Brain microvascular endothelial cell (primary cell): ENCODE measurements around the gene LILRB3.
A peak's percentile ranks its signal among the peaks of the same experiment; 100 is the strongest.
"Not testable (repeated sequence)": the region's sequence is repeated elsewhere in the genome, so short reads cannot be mapped to it uniquely, and the experiment has no call there.

Experiments
- DNase-seq: peaks from one replicate; pipeline ENCODE4 v3.0.0-alpha.2; 2020
- H3K27ac ChIP-seq: fragments of 250-450 bp; sonication (Bioruptor Pico); 2 replicates; pipeline ENCODE4 v1.5.1; 2020; ENCODE audit warnings: mild to moderate bottlenecking, moderate library complexity
- H3K27me3 ChIP-seq: fragments of 250-450 bp; sonication (Bioruptor Pico); replicated peaks from 2 replicates; pipeline ENCODE4 v1.5.1; 2020; ENCODE audit warnings: mild to moderate bottlenecking
- H3K36me3 ChIP-seq: fragments of 250-450 bp; sonication (Bioruptor Pico); replicated peaks from 2 replicates; pipeline ENCODE4 v1.5.1; 2020; ENCODE audit warnings: mild to moderate bottlenecking
- H3K4me3 ChIP-seq: 2 replicates; pipeline ENCODE4 v1.5.1; 2011; ENCODE audit warnings: low read depth, mild to moderate bottlenecking, control low read depth, low read length, moderate library complexity
- CTCF ChIP-seq: IDR thresholded peaks from 2 replicates; pipeline ENCODE4 v1.5.1; 2011; ENCODE audit warnings: low read depth, mild to moderate bottlenecking, moderate library complexity, low read length, control low read depth, inconsistent platforms; ENCODE audit errors: missing control alignments
- in situ Hi-C: cut with HindIII; loops from 2 replicates; pipeline ENCODE4 v1.10.0; 2017; ENCODE audit warnings: low sequenced_read_pairs, low pct_ligation_motif_present

Gene LILRB3

GRCh38 chr19:54201172-54201701 is 21.6 kb downstream of the LILRB3 start:
- H3K27me3 ChIP-seq, result no peaks in the 10 kb centered on the region
- in situ Hi-C loops, result no loop called here
- H3K36me3 ChIP-seq, result peaks cover 52% of the 10 kb centered on the region
- no peak for TF ChIP-seq CTCF
- peak overlapping the region; percentile 73 for H3K4me3 ChIP-seq
- no peak for DNase-seq
- peak overlapping the region; percentile 95 for H3K27ac ChIP-seq

GRCh38 chr19:54199401-54199800 is 23.4 kb downstream of the LILRB3 start:
- in situ Hi-C loops, result no loop called here
- H3K27ac ChIP-seq, result no peak overlapping the region
- no peak overlapping the region for H3K4me3 ChIP-seq
- no peak for DNase-seq
- peaks cover 34% of the 10 kb centered on the region for H3K36me3 ChIP-seq
- H3K27me3 ChIP-seq, result no peaks in the 10 kb centered on the region
- TF ChIP-seq CTCF, result no peak

GRCh38 chr19:54197121-54197520 is 25.7 kb downstream of the LILRB3 start:
- Histone ChIP-seq H3K27ac (no peak overlapping the region), H3K4me3 (no peak overlapping the region), H3K36me3 (peaks cover 11% of the 10 kb centered on the region), H3K27me3 (no peaks in the 10 kb centered on the region)
- TF ChIP-seq CTCF, result no peak
- DNase-seq, result no peak
- in situ Hi-C loops, result no loop called here

- H3K27me3 ChIP-seq, result no peaks in the 10 kb centered on the region
- H3K27ac ChIP-seq, result no peak overlapping the region
- in situ Hi-C loops, result no loop called here
- peaks cover 5% of the 10 kb centered on the region for H3K36me3 ChIP-seq
- no peak overlapping the region for H3K4me3 ChIP-seq
- no peak for TF ChIP-seq CTCF
- DNase-seq, result no peak
These were observed 26.3 kb downstream of the LILRB3 start for GRCh38 chr19:54196536-54196935.

GRCh38 chr19:54194463-54194862 is 28.3 kb downstream of the LILRB3 start:
- in situ Hi-C loops, H3K36me3 ChIP-seq, H3K27ac ChIP-seq, H3K4me3 ChIP-seq, H3K27me3 ChIP-seq, DNase-seq: not testable (repeated sequence)

- no peak for DNase-seq
- Histone ChIP-seq H3K4me3 (no peak overlapping the region), H3K27ac (no peak overlapping the region), H3K27me3 (no peaks in the 10 kb centered on the region), H3K36me3 (no peaks in the 10 kb centered on the region)
- no peak for TF ChIP-seq CTCF
- in situ Hi-C loops, result no loop called here
These were observed 29.8 kb downstream of the LILRB3 start for GRCh38 chr19:54193011-54193410.
